GM19463 (cell line): ENCODE measurements around the gene NAV2.
"Not testable (repeated sequence)": the region's sequence is repeated elsewhere in the genome, so short reads cannot be mapped to it uniquely, and the experiment has no call there.

Experiments
- ATAC-seq: cut with Tn5 transposase; IDR thresholded peaks from one replicate; pipeline ENCODE4 v1.9.1; 2021; ENCODE audit warnings: mild to moderate bottlenecking, moderate library complexity; ENCODE audit not compliant: unreplicated experiment

Gene NAV2

DNA sequence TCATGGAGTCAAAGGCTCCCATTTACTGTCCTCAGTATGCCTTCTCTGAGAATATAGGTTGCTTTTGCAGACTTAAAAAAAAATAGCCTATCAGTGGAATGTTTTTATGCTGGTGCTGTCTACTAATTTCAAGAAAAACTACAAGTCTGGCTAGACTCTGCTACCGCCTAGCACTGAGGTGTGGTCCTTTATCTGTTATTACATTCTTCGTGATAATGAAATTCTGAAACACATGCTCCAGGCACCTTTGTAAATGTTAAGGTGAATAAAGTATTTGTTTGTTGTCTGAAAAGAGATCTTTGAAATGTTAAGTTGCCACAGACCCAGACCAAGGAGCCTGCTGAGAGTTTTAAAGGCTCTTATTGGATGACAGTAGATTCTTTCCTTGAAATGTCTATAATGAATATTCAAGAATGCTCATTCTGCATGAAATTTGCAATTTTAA, 352.3 kb downstream of the NAV2 start:
- no peak for ATAC-seq

DNA sequence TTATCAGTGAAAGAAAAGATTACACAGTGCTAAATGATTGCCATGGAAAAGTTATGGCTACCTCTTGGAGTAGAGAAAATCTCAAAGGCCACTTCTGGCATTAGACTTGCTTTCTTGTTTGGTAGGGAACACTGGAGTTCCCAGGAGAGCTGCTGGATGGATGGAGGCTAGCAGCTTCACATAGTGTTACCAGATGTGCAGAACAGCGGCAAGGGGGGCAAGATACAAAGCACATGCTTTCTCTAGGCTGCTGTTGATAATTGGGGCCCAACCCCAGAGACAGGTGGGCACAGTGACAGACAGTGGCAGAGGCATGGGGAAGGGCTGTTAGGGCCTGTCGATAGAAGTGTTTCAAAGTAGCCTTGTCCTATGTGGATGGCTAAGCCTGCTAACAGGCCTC, 352.8 kb downstream of the NAV2 start:
- ATAC-seq = no peak

DNA sequence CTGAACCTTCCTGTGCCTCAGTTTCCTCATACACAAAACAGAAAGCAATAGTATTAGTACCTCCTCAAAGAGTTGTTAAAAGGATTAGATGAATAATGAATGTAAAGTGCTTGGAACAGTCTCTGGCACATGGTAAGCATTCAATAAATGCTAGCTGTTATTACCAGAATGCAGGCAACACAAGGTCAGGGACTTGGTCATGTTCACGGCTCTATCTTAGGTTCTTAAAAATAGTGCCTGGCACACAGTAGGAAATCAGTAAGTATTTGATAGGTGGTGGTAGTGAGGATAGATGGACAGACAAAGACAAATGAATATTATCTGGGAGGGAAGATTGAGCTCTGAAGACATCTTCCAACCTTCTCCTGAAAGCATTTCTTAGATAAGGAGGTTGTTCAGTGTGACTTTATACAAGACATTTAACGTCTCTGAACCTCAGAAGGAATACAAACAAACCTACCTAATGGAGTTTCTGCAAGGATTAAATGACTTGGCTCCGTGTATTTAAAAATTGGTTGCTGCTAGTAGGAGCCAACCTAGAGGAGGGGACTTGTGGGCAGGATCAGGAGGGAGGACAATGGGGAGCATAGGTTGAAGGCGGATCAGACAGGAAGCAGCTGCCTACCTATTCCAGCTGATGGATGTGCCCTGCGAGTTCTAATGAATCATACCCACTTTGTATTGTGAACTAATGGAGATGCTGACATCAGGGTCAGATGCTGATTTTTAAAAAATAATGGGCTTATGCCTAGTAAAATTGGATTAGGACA, 353.6 kb downstream of the NAV2 start:
- no peak for ATAC-seq

DNA sequence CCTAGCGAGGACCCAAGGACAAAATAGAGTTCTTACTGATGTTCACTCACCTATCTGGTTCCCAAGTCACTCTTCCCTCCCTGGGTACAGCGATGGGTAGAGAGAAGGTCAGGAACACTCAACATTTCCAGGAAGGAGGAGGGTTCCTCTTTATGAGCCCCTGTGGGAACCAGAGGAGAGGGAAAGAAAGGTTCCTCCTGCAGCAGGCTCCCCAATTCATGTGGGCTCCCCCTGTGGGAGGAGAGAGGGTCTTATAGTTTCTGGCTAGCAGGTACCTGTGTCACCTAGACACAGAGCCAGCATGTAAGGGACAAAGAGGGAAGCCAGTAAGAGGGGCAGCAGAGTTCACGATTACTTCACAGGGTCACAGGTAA, 354.1 kb downstream of the NAV2 start:
- ATAC-seq = no peak

DNA sequence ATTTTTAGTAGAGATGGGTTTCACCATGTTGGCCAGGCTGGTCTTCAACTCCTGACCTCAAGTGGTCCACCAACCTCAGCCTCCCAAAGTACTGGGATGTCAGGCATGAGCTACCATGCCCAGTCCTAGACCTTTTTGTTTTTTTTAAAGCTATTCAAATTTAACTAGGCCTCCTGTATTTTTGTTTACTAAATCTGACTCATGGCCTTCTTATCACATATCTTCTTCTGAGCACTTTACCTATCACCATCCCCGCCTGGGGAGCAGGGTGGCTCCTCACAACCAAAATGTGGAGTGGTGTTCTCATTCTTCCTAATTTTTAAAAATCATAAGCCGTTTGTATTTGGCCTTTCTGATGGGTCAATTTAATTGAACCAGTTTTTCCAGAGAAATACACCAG, 355.0 kb downstream of the NAV2 start:
- no peak for ATAC-seq

DNA sequence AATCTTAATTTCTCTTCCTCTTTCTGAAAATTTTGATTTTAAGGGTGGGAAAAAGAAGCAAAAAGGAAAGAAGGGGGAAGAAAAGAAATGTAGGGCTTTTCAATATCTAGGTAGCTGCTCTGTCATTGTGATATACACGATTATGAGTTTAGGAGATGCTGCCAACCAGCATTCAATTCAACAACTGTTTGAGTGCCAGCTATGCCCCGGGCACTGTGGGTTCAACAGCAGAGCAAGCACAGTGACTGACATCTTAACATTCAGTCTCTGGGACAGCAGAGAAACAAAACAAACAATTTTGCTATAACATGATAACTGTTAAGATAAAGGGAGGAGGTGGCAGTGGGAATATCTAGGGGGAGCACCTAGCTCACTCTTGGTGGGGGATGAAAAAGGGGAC, 356.1 kb downstream of the NAV2 start:
- no peak for ATAC-seq

DNA sequence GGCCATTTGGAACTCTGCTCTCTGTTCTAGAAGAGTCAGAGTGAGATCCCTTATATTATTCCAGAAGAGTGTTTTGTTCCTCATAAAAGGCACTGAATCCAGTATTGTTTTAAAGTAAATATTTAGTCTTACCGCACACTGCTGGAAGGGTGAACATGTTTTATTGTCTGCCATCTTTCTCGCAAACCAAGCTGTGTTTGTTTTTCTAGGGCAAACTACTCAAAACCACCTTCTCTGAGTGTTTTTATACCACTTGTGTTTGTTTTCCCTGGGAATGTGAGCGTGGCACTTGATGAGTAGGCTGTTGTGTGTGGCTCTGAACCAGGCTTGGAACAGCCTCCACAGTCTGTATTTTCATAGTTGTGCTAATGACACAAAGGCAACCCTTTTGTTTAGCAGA, 357.8 kb downstream of the NAV2 start:
- no peak for ATAC-seq

DNA sequence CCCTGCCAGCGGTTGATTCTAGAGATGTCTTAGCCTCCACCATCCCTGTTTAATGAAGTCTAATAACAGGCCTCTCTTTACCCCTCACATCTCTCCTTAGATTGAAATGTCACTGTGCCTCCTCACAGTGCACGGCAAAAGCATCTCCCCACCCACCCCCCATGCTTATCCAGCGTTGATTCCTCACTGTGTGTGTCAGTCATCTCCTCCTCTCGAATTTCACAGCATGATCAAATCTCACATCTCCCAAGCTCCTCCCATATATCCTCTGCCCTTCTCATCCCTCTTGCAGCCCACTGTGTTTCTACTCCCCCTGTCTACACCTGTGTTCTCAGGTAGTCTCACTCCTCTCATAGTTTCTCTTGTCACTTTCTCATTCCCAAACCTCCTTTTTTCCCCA, 363.0 kb downstream of the NAV2 start:
- ATAC-seq = no peak

DNA sequence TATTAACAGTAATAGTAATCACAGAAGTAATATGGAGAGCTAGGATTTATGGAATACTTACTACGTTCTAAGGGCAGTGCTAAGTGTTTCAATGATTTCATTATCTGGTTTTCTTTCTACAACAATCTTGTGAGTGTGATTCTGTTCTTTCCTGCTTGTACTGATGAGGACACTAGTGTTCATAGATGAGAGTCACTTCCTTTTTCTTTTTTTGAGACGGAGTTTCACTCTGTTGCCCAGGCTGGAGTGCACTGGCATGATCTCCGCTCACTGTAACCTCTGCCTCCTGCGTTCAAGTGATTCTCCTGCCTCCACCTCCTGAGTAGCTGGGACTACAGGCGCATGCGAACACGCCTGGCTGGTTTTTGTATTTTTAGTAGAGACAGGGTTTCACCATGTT, 366.2 kb downstream of the NAV2 start:
- no peak for ATAC-seq

DNA sequence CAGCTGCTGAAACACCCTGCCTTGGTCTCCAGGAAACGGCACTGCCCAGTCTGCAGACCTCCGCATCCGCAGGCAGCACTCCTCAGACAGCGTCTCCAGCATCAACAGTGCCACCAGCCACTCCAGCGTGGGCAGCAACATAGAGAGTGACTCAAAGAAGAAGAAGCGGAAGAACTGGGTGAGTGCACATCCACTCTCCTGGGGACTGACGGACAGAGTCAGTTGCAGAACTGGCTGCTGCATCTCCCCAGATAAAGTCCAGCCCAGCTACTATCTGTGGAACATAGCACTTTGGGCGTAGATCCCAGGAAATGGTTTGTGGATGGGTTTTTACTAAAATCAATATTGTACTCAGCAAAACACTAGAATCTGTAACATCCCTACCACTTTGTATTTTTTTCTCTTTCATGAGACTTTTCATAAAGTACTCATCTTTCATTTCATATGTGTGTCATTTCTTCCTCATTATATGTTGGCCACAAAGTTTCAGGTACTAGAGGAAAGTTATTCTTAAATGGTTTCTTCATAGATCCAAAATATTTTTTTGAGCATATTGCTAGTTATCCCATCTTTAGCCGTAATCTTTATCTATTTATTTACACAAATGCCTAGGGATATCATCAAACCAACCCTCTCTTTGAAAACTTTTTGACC, 367.5 kb downstream of the NAV2 start:
- peak; percentile 83 for ATAC-seq

DNA sequence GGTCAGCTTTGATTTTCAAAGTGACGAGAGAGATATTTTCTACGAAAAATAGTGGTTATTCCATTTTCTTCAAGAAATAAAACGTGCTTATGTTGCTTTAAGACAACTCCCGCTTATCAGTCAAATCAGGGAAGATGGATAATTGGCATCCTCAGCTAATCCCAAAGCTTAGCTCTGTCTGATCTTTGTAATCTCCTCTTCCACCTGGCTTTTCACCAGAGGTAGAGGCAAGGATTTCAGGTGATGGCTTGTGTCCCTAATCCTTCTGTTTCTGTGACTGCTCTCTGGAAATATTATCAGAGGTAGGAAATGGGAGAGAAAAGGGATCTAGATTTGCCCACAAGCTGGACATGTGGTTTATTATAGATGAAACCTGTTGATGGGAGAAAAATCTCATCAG, 368.7 kb downstream of the NAV2 start:
- ATAC-seq = no peak

DNA sequence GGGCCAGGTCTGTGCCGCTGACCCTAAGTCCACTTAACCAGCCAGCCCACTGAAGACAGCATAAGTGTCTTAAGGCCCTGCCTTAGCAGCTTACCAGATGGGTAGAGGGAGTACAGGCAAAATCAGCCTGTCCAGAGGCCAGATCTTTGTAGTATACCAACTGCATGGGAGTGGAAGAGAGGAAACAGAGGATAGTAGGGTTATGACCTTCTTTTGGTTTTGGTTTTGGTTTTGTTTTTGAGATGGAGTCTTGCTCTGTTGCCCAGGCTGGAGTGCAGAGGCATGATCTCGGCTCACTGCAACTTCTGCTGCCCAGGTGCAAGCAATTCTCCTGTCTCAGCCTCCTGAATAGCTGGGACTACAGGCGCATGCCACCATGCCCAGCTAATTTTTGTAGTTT, 371.2 kb downstream of the NAV2 start:
- ATAC-seq = not testable (repeated sequence)

DNA sequence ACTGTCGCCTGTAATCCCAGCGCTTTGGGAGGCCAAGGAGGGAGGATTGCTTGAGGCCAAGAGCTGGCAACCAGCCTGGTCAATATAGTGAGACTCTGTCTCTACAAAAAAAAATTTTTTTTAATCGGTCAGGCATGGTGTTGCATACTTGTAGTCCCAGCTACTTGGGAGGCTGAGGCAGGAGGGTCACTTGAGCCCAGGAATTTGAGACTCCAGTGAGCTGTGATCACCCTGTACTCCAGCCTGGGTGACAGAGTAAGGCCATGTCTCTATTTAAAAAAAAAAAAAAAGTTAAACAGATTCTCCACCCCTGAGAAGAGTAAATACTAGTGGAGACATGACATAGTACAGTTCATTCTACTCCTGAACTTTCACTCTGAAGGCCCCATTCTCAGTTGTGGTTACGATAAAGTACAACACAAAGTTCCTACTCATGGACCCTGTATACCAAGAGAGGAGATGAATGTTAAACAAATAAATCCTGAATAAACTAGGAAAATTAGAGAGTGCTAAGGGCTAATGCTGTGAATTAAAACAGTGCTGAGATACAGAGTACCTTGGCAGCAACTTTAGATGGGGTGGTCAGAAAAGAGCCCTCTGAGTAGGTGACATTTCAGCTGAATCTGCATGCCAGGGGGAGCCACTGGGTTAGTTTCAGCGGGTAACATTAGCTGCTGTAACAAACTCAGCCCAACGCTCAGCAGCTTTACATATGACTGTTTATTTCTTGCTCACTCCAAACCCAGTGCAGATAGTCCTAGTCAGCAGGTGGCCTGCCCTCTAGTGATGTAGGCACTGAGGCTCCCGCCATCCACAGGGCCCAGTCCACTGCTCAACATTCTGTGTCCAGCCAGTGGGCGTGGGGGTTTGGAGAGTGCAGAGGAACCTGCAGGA, 372.5 kb downstream of the NAV2 start:
- ATAC-seq = no peak

DNA sequence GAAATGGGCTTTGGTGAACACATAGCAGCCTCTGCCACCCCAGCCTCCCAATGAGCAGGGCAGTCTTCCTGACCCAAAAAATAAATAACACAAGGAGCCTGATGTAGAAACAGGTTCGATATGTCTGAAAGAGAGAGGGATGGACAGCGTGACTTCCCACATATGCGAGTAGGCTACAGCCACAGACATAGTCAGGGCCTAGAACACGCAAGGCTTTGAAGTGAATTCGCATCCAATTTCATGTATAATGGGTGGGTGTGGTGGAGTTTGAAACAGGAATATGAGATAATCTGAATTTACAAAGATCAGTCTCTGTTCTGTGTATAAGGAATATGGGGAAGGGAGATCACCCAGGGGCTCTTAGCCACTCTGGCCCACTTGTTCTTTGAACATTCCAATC, 373.3 kb downstream of the NAV2 start:
- no peak for ATAC-seq

DNA sequence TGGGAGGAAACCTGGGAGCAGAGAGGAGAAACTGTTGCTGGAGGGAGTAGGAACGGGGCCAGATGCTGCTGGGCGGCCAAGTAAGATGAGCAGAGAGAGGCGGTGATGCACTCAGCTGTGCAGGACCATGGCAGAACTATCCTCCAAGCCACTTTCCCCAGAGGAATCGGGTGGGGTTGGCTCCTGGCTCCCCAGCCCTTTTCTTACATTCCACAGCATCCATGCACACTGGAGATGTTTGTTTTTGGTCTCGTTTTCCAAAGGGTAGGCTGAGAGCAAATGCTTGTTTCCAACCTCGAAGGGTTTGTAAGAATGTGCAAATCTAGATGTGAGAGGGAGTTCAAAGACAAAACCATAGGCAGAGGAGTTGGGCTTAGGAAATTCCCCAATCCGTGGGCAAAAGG, 374.5 kb downstream of the NAV2 start:
- no peak for ATAC-seq

DNA sequence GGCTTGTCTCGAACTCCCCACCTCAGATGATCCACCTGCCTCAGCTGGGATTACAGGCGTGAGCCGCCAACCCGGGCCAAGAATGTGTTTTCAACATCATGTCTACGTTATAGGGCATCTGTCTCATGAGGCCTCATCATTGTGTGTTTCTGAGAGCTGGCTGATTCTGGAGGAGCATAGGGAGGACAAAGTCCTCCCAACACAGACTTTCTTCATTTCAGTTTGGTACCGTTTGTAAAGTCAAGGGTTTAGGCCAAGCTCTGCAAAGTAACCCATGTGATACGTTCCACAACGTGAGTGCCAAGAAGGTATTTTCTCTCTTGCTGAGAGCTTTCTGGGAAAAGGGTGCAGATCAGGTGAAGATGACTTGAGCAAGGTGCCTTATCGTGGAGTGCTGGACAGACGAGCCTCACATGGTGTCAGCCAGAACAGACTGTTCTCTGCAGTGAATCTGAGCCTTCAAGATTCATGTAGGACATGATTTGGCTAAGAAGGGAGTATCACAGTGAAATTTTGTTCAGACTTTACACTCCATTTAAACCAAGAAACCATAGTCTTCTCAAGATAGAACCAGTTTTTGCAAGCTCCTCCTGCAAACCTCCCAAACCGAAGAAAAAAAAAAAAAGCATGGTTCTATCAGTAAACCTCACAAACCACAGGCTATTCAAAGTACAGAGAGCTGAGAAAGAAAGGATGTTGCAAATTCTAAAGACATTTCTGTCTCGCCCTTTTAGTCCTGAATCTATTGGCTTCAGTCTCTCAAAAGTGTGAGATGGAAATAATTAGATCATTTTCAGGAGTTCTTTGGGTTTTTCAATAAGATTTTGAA, 376.0 kb downstream of the NAV2 start:
- ATAC-seq = no peak

DNA sequence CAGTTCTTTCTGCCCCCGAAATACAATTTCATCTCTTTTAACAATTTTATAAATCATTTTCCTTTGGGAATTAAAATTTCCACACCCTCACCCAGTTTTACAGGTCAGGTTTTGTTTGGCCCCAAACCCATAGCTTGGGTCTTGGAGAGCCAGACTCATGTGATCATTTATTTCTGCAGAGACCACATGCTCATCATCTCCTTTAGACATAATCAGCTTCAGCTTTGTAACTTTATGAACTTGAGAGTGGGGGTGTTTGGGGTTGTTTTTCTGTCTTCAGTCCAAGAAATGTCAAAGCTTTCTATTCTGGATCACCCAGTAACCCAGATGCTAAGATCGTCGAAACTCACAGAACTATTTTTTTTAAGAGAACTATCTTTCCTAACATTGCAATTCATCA, 376.7 kb downstream of the NAV2 start:
- ATAC-seq = no peak

DNA sequence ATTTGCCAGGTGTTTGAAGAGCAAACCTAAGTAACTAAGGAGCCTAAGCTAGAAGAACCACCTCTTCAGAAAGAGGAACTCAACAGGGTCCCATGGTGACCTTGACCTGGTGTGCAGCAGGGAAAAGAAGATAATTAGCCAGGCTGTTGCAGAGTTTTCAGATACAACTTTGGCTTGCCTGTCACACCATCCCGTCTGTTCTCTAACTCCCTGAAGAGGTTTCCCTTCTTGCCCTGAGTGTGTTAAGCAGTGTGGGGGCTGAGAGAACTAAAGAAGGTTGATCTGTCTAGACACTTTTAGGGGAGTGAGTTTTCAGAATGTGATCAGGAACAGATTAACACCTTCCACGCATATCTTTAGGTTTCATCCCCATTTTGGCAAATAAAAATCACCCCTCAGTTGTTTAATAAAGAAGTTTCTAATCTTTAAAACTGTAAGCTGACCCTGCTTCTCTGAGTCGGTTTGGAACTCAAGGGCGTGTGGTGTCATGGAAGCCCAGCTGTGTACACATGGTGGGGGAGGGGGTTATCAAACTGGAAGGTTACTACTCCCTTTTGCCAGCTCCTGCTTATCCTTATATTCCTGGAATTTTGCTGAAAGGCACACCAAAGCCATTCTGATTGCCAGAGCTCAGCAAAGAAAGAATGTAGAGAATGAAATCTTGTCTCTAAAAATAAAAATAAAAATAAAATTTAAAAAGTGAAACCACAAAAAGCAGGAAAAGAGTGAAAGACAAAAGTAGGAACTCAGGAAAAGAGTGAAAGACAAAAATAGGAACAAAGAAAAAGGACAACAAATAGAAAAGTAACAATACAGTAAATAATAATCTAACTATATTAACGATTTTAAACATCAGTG, 377.4 kb downstream of the NAV2 start:
- no peak for ATAC-seq

DNA sequence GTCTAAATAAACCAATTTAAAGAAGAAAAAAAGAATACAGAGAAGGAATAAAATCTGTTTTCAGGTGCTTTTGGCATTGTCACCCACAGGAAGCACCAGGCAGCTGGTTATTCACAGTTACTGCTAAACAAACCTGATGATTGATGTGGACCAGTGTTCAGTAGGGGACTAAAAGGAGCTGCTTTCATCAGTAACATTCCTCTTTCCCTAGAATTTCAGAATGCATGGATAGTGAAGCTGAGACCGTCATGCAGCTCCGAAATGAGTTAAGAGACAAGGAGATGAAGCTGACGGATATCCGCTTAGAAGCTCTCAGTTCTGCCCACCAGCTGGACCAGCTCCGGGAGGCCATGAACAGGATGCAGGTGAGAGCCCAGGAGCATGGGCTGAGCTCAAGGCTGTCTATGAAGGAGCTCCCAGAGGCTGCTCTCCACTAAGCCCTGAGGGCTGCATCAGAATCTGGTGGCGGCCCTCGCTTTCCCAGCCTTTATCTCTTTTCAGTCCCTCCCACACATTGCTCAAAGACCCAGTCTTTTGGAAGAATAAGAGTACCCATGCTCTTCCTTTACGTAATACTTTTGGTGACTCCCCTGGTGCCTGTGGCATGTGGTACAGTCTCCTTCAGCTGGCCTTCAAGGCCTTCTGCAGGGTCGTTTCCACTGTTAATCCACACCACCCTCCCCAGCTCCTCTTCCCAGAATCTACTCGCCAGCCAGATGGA, 378.2 kb downstream of the NAV2 start:
- ATAC-seq = no peak
